CD4-positive, alpha-beta T cell (primary cell): ENCODE measurements around the gene TMSB15A. TPM values are rescaled to one million over a fixed set of nuclear protein-coding genes. Genes with fewer than 3 reads are reported as not detected.

Experiments used
- ATAC-seq: fragments of 200-7000 bp; cut with Tn5 transposase; one replicate; pipeline ENCODE4 v1.10.0; 2022; ENCODE audit warnings: mild to moderate bottlenecking; ENCODE audit not compliant: poor library complexity
- CTCF ChIA-PET: fragments of 350-600 bp; sonication (Branson Sonifier 250); formaldehyde crosslinking; loops from one replicate; lab custom pipeline; 2021; ENCODE audit warnings: antibody characterized with exemption, inconsistent platforms; lab: Charles Lee
- POLR2A ChIA-PET: fragments of 350-600 bp; sonication (Branson Sonifier 250); formaldehyde crosslinking; loops from one replicate; lab custom pipeline; 2021; ENCODE audit warnings: antibody characterized with exemption, inconsistent platforms; lab: Charles Lee
- DNase-seq, 14 experiments: peaks; one replicate each; pipeline ENCODE4 v3.0.0-alpha.2; 2013 to 2020; ENCODE audit warnings: mixed read lengths in 2 of 14
- H3K27ac ChIP-seq, 2 donors: one replicate each; pipeline versions ENCODE4 v1.5.1 to v1.7.0; 2013; ENCODE audit warnings: low read length in 2 of 2, low read depth in 1 of 2, mild to moderate bottlenecking in 1 of 2
- H3K27me3 ChIP-seq, 2 experiments: 1 replicate in 1 of 2; 2 replicates in 1 of 2; pipeline versions ENCODE4 v1.6.1 to v1.7.0; 2013; ENCODE audit warnings: low read length in 2 of 2, control low read depth in 1 of 2, mild to moderate bottlenecking in 1 of 2, moderate library complexity in 1 of 2; ENCODE audit not compliant: insufficient read depth in 2 of 2, control insufficient read depth in 1 of 2
- H3K36me3 ChIP-seq: one replicate; pipeline ENCODE4 v1.6.1; 2013; ENCODE audit warnings: low read length, control low read depth; ENCODE audit not compliant: insufficient read depth
- H3K4me1 ChIP-seq: one replicate; pipeline ENCODE4 v1.6.1; 2013; ENCODE audit warnings: low read length, control low read depth; ENCODE audit not compliant: insufficient read depth
- H3K4me3 ChIP-seq: one replicate; pipeline ENCODE4 v1.5.1; 2013; ENCODE audit warnings: mild to moderate bottlenecking, low read length, moderate library complexity
- H3K9me3 ChIP-seq, 2 experiments: 1 replicate in 1 of 2; 2 replicates in 1 of 2; pipeline versions ENCODE4 v1.6.1 to v1.7.0; 2013; ENCODE audit warnings: low read length in 2 of 2, mild to moderate bottlenecking in 2 of 2, control low read depth in 1 of 2, moderate library complexity in 1 of 2; ENCODE audit not compliant: control insufficient read depth in 1 of 2, insufficient read depth in 1 of 2
- H3K27ac Mint-ChIP-seq: one replicate; pipeline ENCODE4 v1.8.0; 2020; ENCODE audit warnings: mixed read lengths
- H3K27me3 Mint-ChIP-seq: one replicate; pipeline ENCODE4 v1.8.0; 2021; ENCODE audit warnings: mixed read lengths
- H3K36me3 Mint-ChIP-seq: one replicate; pipeline ENCODE4 v1.8.0; 2021; ENCODE audit warnings: low read depth, mixed read lengths
- H3K4me1 Mint-ChIP-seq: one replicate; pipeline ENCODE4 v1.8.0; 2021; ENCODE audit warnings: low read depth, mixed read lengths
- H3K4me3 Mint-ChIP-seq: one replicate; pipeline ENCODE4 v1.8.0; 2020; ENCODE audit warnings: mild to moderate bottlenecking, mixed read lengths
- H3K9me3 Mint-ChIP-seq: one replicate; pipeline ENCODE4 v1.8.0; 2020; ENCODE audit warnings: mixed read lengths
- intact Hi-C, 2 experiments: fragments of 100-400 bp; cut with DNase I in 1 of 2; cut with micrococcal nuclease in 1 of 2; formaldehyde crosslinking; loops; one replicate each; pipeline versions ENCODE4 v1.15.1 to v1.9.0; 2023 to 2025; cut with DNase I, micrococcal nuclease
- polyA plus RNA-seq, 2 donors: library from polyadenylated mRNA; unstranded; fragments of 120-200 nt; gene quantifications; one replicate each; pipeline ENCODE4 v1.2.1, GENCODE V29; 2013
- total RNA-seq, 174 experiments: library from RNA in 2 of 174; stranded (reverse) in 2 of 174; gene quantifications; one replicate each; pipeline ENCODE4 v1.2.3 and lab custom pipeline; 2021 to 2026
- TF ChIP-seq, protein P1 (sequence below): fragments of 200-600 bp; IDR thresholded peaks from one replicate; pipeline ENCODE4 v1.8.0; 2022; ENCODE audit warnings: antibody characterized with exemption, mild to moderate bottlenecking

Gene TMSB15A
- total RNA-seq = not detected
- polyA plus RNA-seq (2013, experiment 1 of 2) = not detected
- polyA plus RNA-seq (2013, experiment 2 of 2) = 0.41 TPM
- total RNA-seq (lab: John Stamatoyannopoulos, UW) = 0 to 0.55 (median 0) reads per million in 172 experiments

DNA sequence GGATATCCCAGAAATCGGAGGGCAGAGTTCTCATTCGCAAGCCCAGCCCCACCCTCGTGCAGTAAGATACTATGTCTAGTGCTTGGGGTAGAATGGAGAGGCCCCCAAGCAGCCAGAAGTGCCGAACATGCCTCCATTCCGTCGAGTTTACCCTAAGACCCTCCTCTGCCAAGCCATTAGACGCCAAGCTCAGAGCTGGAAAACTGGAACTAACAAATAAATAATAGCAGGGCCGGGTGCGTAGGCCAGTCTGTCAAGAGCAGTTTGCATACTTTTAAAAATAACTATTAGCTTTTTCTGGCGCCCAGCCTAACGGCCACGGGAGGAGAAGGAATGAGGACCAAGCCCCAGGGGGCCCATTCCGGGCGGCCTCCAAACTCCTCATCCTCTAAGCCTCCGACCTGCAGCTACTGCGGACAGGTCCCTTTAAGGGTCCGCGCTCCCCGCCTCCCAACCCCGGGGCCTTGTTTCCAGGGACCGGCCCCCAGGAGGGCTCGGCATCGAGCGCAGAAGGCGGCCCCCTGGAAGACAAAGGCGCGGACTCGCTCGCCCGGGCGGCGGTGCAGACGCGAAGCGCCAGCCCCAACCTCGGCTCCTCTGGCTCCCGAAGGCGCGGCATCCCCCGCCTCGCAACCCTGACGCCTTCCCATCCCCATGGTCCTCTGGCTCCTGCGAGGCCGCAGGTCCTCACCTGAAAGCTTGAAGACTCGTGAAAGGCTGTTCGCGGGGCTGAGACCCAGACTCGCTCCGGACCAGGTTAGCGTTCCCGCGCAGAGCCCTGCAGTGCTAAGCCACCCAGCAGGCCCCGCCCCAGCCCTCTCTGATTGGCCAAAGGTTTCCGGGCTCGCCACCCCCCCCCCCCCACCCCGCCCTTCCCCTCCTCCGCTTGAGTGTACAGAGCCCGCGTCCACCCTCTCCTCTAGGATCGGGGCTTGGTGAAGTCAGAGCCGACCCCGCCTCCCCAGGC, at the start of gene TMSB15A:
TSS of gene TMSB15A (minus strand) at position 765 of the 967 bp plus-strand sequence.
- POLR2A ChIA-PET = no interaction called here
- Mint-ChIP-seq H3K4me1 (peaks cover 4% of the 10 kb centered on the region), H3K4me3 (peak within 1 kb of the TSS; percentile 83), H3K27me3 (peaks cover 42% of the 10 kb centered on the region), H3K36me3 (no peaks in the 10 kb centered on the region), H3K27ac (no peak within 1 kb of the TSS), H3K9me3 (no peaks in the 10 kb centered on the region)
- H3K9me3 ChIP-seq = no peaks in the 10 kb centered on the region
- H3K27me3 ChIP-seq = peaks cover 5 to 21% of the 10 kb centered on the region in 2 experiments
- H3K27ac ChIP-seq = no peak within 1 kb of the TSS
- no peaks in the 10 kb centered on the region for H3K36me3 ChIP-seq
- peaks cover 7% of the 10 kb centered on the region for H3K4me1 ChIP-seq
- peak; percentile 11 to 67 (median 48) for DNase-seq
- TF ChIP-seq, protein P1, sequence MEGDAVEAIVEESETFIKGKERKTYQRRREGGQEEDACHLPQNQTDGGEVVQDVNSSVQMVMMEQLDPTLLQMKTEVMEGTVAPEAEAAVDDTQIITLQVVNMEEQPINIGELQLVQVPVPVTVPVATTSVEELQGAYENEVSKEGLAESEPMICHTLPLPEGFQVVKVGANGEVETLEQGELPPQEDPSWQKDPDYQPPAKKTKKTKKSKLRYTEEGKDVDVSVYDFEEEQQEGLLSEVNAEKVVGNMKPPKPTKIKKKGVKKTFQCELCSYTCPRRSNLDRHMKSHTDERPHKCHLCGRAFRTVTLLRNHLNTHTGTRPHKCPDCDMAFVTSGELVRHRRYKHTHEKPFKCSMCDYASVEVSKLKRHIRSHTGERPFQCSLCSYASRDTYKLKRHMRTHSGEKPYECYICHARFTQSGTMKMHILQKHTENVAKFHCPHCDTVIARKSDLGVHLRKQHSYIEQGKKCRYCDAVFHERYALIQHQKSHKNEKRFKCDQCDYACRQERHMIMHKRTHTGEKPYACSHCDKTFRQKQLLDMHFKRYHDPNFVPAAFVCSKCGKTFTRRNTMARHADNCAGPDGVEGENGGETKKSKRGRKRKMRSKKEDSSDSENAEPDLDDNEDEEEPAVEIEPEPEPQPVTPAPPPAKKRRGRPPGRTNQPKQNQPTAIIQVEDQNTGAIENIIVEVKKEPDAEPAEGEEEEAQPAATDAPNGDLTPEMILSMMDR = no peak
- CTCF ChIA-PET = no interaction called here
- intact Hi-C loops = loop anchor here in 1 of 2 experiments (10.0 kb wide), 1 partner anchor 139 kb away; the partner anchor contains the start of gene GPRASP1
- peak within 1 kb of the TSS; percentile 36 for H3K4me3 ChIP-seq
- ATAC-seq = peak; percentile 88

DNA sequence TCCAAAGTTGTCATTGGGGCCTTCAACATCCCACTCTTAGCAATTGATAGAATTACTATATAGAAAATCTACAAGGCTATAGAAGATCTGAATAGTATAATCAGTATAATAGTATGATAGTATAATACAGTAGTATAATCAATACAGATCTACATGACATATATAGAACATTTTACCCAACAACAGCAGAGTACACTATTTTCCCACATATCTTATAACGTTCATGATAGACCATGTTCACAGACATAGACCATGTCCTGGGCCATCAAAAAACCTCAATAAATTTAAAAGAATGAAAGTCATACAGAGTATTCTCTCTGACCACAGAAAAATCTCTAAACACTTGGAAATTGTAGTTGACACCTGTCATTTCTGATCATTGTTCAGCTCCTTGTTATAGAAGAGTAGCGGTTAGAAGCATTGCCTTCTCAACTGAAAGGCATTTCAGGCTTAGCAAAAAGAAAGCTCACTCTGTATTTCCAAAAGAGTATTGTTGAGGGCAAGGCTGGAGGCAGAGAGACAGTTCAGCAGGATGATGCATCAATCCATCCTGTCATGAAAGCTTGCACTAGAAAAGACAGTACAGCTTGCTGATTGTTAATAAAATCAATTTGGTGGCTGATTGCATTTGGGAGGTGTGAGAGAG, 44.0 kb upstream of the TMSB15A start:
- DNase-seq = no peak
- Mint-ChIP-seq H3K27ac (no peak overlapping the region), H3K36me3 (no peaks in the 10 kb centered on the region), H3K27me3 (no peaks in the 10 kb centered on the region), H3K9me3 (no peaks in the 10 kb centered on the region), H3K4me3 (no peak overlapping the region), H3K4me1 (no peaks in the 10 kb centered on the region)
- Histone ChIP-seq H3K9me3 (no peaks in the 10 kb centered on the region), H3K4me1 (no peaks in the 10 kb centered on the region), H3K36me3 (no peaks in the 10 kb centered on the region), H3K4me3 (no peak overlapping the region), H3K27ac (no peak overlapping the region), H3K27me3 (no peaks in the 10 kb centered on the region)
- intact Hi-C loops = no loop called here
- no peak for ATAC-seq
- TF ChIP-seq, protein P1 = no peak
- ChIA-PET CTCF (no interaction called here), POLR2A (interaction anchor here (0.8 kb wide), 1 partner anchor 39 kb away, joined by 5 read pairs; the partner anchor contains the start of gene ARMCX5)

DNA sequence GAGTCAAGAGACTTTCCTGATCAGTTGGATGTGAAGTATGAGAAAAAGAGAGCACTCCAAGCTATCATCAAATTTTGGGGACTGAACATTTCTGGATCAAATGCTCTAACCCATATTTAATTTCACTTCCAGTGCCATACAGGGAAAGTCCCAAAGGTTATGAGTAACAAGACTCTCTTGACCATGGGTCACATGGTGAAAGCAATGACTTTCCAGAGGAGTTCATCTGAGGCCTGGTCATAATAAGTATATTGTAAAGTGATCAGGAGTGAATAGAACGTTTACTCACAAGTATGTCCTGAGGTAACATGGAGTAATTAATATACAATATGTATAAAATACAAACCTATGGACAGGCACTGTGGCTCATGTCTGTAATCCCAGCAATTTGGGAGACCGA, 42.1 kb upstream of the TMSB15A start:
- TF ChIP-seq, protein P1 = no peak
- H3K27ac Mint-ChIP-seq = no peak overlapping the region
- H3K9me3 ChIP-seq = no peaks in the 10 kb centered on the region
- H3K27me3 ChIP-seq = no peaks in the 10 kb centered on the region
- DNase-seq = no peak
- no peaks in the 10 kb centered on the region for H3K27me3 Mint-ChIP-seq
- no peaks in the 10 kb centered on the region for H3K9me3 Mint-ChIP-seq
- H3K27ac ChIP-seq = no peak overlapping the region
- ChIA-PET CTCF (no interaction called here), POLR2A (no interaction called here)
- no peaks in the 10 kb centered on the region for H3K4me1 Mint-ChIP-seq
- H3K36me3 ChIP-seq = no peaks in the 10 kb centered on the region
- no peak for ATAC-seq
- intact Hi-C loops = no loop called here
- H3K4me3 Mint-ChIP-seq = no peak overlapping the region
- no peak overlapping the region for H3K4me3 ChIP-seq
- no peaks in the 10 kb centered on the region for H3K36me3 Mint-ChIP-seq
- no peaks in the 10 kb centered on the region for H3K4me1 ChIP-seq
